HG03342 (cell line): Measurements from ENCODE around the gene HELZ.
"Not testable (repeated sequence)": the region's sequence is repeated elsewhere in the genome, so short reads cannot be mapped to it uniquely, and the experiment has no call there.

Source experiments
- ATAC-seq: cut with Tn5 transposase; IDR thresholded peaks from one replicate; pipeline ENCODE4 v1.9.1; 2021; ENCODE audit warnings: mild to moderate bottlenecking, moderate library complexity; ENCODE audit not compliant: unreplicated experiment

The HELZ gene

DNA sequence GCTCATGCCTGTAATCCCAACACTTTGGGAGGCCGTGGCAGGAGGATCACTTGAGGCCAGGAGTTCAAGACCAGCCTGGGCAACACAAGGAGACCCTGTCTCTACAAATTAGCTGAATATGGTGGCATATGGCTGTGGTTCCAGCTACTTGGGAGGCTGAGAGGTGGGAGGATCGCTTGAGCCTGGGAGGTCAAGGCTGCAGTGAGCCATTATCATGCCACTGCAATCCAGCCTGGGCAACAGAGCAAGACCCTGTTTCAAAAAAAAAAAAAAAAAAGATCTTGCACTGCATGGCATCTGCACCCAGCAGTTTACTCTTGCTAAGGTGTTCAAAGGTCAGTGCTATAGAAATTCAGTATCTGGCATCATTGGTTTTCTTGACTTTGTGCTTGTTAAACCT, 26.2 kb upstream of the HELZ start:
- ATAC-seq, result not testable (repeated sequence)

DNA sequence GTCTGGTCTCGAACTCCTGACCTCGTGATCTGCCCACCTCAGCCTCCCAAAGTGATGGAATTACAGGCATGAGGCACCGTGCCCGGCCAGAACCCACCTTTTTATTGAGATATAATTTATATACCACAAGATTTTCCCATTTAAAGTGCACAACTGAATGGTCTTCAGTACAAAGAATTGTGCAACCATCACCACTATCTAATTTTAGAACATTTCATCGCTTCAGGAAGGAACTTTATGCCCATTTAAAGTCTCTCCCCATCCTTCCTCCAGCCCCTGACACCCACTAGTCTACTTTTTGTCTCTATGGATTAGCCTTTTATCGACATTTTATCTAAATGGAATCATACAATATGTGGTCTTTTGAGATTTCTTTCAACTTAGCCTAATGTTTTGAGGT, 25.4 kb upstream of the HELZ start:
- ATAC-seq, result no peak

- ATAC-seq, result no peak
Observed at GRCh38 chr17:67266496-67266895, 21.5 kb upstream of the HELZ start.

DNA sequence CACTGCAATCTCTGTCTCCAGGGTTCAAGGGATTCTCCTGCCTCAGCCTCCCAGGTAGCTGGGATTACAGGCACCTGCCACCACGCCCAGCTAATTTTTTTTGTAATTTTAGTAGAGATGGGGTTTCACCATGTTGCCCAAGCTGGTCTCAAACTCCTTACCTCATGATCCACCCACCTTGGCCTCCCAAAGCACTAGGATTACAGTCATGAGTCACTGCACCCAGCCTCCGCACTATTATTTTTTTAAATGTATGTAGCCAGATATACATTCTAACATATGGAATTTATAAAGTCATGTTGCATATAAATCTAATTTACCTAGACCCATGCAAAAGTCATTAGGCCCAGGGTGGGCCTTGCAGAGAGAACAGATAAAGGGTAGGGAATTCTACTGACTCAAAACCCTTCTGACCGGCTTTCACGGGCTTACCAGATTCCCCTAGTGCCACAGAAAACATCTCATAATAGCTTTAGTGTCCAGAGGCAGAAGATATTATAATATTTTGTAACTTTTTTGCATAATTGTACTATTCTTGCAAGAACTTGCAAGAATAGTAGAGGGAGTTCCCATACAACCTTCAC, 20.5 kb upstream of the HELZ start:
- no peak for ATAC-seq

GRCh38 chr17:67262435-67263117, 17.6 kb upstream of the HELZ start:
- ATAC-seq, result no peak

DNA sequence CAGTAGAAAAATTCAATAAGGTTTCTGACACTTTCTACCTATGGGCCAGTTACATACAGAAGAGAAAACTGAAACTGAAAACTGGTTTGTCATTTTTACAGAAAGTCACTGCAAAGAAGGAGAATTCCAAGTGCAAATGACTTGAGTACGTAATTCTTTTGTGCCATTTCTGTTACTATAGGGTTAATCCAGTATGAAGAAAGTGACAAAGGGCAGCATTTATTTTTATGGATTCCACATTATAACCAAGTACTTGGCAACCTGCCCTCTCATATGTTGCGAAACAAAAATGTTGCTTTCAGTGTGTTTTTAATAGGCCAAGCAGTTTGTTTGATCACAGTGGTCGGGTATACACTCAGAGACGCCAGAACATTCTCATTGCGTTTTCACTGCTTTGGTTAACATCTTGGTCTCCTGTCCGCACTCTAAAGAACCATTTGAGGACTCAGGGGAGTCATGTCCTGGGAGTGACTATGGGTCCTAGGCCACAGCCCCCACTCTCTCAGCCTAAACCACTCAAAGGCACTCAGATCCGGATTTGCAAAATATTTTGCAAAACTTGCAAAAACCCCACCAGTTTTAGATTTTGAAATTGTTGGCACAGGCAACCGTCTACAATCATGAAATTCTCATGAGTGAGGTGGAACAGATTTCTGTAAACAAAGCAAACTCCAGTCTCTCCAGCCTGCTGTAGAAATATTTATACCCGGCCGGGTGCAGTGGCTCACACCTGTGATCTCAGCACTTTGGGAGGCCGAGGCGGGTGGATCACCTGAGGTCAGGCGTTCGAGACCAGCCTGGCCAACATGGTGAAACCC, 15.4 kb upstream of the HELZ start:
- ATAC-seq, result no peak

GRCh38 chr17:67258821-67259468, 13.9 kb upstream of the HELZ start:
- no peak for ATAC-seq

- ATAC-seq, result no peak
Observed at GRCh38 chr17:67256075-67256732, 11.2 kb upstream of the HELZ start.

GRCh38 chr17:67253384-67253783, 8.4 kb upstream of the HELZ start:
- no peak for ATAC-seq

GRCh38 chr17:67251586-67251985, 6.6 kb upstream of the HELZ start:
- not testable (repeated sequence) for ATAC-seq

DNA sequence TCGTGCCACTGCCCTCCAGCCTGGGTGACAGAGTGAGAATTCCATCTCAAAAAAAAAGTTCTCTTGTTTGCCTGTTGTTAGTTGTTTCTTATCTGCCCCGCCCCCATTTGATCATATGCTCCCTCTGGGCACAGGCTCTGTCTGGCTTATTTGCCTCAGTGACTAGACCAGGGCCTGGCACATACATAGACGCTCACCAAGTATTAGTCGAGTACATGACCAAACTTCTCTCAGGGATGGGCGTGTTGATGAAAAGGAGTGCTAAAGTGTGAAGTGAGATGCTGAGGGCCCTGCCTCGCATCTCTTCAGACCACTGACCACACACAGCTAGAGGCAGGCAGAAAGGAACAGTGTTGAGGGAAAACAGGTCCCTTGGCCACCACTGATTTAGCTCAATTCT, 3.3 kb upstream of the HELZ start:
- no peak for ATAC-seq

- ATAC-seq, result no peak
Observed at GRCh38 chr17:67247416-67247900, 2.5 kb upstream of the HELZ start.

- peak; percentile 63 for ATAC-seq
Observed at GRCh38 chr17:67246653-67247415, 1.8 kb upstream of the HELZ start.

GRCh38 chr17:67246403-67246652, 1.3 kb upstream of the HELZ start:
- ATAC-seq, result no peak

DNA sequence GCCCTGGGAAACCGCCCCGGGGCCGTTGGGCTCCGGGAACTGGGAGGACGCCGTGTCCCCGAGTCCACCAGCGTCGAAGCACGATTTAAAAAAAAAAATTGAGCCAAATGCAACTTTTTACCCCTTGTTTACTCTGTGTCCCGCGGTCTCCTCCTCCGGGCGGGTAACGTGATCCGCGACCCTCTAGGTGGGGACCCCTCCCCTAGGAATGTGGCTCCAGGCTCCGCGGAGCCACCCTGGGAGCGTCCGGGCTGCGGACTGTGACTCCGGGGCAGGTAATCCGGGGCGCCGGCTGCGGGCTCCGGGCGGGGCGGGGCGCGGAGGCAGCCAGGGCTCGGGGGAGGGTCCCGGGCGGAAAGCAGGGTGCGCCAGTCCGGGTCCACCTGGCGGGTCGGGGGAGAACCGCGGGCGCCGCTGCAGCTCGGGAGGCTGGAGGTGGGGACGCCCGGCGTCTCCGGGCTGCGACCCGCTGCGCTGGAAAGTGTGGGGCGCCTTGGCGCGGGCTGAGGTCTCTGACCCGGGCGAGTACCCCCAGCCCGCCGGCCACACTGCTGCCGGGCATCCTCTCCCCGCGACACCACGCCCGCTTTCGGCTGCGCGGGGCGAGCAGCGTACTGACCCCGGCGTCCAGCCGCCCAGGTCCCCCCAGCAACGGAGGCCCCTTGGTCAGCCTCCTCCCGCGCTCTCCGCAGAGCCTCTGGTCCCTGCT, 852 bp upstream of the HELZ start:
- no peak for ATAC-seq

DNA sequence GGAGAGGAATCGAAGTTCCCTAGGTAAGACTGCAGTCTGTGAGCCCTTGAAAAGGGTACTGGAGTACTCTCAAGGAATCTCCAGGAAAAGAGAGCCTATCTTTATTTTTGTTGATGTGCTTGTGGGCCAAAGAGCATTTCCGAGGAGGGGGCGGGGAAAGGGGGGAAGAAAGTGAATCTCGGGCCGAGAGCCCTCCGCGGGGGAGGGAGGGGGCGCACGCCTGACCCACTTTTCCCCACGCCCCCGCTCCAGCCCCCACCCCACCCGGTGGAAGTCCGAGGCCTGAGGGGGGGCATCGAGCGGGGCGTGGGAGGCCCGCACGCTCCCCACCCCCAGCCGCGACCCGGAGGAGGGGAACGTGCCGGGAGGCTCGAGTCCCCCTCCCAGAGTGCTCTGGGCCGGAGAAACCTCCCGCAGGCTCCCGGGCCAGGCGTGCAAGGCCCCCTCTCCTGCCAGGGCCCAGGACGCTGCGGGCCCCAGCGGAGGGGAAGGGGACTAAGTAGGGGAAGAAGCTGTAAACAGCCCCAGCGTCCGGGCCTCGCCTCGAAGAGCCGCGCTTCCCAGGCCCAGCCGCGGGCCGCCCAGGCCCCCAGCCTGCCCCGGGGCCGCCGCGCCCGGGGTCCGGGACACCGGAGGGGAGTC, 444 bp downstream of the HELZ start:
- ATAC-seq, result peak; percentile 12

GRCh38 chr17:67243284-67243683, 1.7 kb downstream of the HELZ start:
- ATAC-seq, result no peak

DNA sequence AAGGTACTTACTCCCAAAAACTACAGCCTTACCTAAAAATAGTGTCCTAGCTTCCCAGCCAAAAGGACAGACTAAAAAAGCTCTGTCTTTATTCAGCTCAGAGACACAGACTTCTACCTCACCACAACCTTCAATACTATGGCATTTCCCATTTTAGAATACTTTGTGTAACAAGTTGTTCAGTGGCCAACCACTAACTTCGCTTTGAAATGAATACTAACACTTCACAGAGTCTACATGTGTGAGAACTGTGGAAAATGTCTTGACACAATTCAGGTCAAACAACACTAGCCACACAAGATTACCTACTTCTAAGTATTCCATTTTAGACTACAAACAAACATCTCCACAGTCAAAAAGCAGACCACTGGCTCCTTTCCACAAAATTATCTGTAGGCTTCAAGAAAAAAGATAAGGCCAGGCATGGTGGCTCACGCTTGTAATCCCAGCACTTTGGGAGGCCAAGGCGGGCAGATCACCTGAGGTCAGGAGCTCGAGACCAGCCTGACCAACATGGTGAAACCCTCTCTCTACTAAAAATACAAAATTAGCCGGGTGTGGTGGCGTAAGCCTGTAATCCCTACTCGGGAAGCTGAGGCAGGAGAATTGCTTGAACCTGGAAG, 3.2 kb downstream of the HELZ start:
- ATAC-seq, result no peak

GRCh38 chr17:67239597-67239996, 5.4 kb downstream of the HELZ start:
- no peak for ATAC-seq
